Measurements from ENCODE around the gene KRT4.

DNA sequence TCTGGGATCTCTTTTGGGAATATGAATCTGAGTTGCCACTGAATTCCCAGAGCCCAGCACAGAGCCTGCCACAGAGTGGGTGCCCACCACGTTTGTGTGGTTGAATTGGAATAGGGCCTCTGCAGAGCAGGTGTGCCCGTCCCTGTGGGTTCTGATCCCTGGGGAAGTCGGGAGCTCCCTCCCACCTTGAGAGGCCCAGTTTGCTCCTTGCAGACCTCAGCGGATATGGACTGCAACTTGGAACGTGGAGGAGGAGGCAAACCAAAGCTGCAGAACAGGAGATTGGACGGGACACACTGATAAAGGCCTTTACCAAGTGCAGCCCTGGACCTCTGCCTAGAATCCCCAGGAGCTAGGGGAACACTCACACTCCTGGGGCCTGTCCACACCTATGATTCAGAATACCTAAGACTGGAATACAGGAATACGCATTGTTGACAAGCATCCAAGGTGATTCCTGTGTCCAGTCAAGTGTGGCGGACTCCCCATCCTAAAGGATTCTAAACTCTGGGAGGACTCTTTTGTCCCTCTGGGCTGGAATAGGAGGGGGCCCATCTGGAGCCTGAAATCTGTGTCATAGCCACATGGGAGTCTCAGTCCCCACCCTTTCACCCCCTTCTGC lies 39.2 kb downstream of the KRT4 start:
- TF ChIP-seq POLR2AphosphoS5 (IDR thresholded peaks at IDR 0.05; ENCODE audit: low read depth, low read length) (no peak), POLR2A (IDR thresholded peaks at IDR 0.05; ENCODE audit: low read depth, low read length) (no peak)

Measured in GM12892 (cell line).